GM18499 (cell line): ENCODE data around the gene GNAS-AS1.

ENCODE experiments used
- ATAC-seq: cut with Tn5 transposase; IDR thresholded peaks from one replicate; pipeline ENCODE4 v1.9.1; 2021; ENCODE audit warnings: moderate number of reproducible peaks; ENCODE audit not compliant: insufficient read depth, unreplicated experiment

Gene GNAS-AS1

DNA sequence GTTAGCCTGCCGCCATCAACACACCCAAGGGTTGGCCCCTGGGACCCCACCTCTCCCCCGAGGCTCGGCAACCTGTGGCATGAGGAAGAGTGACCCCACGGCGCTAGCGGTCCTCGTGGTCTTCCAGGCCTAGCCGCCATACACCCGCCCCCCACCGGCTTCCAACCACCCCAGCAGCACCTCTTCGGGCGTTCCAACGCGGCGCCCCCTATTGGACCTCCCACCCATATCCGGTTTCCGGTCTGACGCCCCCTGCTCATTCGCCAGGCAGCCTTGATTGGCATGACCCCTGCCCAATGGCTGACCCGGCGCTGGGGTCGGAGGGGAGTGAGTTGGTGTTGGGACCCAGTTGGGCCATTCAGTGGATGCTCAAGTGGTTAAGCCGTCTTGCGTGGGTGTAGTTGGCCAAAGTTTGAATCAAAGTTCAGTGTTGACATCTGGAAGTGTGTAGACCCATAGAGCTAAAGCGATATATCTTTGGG is at the start of gene GNAS-AS1:
TSS of gene GNAS-AS1 (minus strand) at position 210 of the 482 bp plus-strand sequence.
- peak; percentile 63 for ATAC-seq

DNA sequence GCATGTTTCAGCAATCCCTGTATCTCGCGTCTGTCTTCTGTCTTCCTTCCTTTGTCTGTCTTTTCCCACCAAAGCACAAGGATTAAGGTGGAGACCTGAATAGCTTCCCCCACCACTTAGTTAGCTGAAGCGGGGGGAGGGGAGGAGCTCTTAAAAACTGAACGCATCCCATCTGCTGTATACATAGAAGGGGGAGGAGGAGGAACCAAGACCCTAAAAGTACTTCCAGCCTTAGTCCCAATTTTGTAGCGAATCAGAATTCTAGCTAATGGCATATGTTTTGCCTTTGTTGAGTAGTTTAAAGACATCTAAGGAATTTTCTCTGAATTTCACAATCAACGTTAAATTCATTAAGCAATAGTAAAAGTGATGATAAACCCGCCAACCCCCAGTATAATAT is 49.7 kb upstream of the GNAS-AS1 start:
- ATAC-seq, result no peak

DNA sequence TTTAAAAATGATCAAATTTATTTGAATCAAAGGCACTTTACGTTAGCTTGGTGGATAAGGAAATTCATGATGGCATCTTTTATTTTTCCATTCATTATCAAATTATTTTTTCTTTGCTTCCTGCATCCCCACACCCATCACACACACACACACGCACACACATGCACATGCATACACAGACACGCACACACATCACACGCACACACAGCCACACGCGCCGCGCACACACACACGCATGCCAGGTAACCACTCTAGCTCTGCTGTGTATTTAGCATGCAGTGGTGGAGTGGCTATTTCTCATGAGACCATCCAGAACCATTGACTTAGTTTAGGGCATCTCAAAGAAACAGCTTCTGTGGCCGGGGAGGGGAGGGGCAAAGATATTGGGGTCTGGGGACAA is 48.8 kb upstream of the GNAS-AS1 start:
- ATAC-seq, result no peak

DNA sequence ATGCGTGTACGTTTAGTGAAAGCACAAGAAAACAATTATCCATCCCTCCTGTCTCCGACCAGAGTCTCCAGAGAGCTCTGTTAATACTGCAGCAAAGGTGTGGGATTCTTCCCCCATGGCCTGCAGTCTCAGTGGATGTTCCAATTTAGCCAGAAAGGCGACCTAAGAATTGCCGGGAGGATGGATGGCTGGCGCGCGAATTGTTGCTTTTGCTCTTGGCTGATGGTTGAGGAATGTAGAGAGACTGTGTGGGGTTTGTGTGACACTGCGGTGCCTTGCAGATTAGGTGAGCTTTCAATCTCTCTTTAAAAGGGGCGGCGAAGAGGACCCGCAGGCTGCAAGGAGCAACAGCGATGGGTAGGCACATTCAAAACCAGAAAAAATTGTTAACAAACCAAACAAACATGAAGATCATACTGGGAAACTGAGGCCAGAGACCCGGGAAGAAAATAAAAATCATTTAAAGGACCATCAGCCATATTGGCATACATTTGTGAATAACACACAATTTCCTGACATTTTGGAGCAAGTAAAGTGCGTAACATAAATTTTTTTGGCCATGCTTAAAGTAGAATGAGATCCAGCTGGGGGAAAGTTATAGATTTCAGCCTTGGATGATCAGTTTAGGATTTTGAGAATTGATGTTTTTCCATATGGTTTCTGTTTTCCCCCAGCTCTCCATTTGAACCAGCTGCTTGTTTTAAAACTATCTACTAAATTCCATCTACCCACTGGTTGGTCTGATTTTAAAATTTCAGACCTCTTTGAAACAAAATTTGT is 48.1 kb upstream of the GNAS-AS1 start:
- no peak for ATAC-seq

DNA sequence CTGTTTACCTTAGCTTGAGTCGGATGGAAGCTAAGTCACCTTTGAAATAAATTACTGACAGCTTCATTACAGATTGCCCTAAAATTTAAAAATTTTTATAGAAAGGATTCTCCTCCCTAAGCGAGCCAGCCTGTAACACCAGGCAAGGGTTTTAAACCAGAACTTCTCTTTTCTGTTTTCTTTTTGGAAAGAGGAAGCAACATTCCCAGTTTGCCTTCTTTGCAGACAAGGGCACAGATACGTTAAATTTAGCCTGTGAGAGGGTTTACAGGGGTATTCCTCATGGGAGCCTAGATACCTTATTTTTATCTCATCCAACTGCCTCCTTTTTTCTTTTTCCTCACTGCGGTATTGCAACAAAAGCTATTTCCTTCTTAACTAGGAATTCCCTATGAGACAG is 46.8 kb upstream of the GNAS-AS1 start:
- ATAC-seq, result no peak

DNA sequence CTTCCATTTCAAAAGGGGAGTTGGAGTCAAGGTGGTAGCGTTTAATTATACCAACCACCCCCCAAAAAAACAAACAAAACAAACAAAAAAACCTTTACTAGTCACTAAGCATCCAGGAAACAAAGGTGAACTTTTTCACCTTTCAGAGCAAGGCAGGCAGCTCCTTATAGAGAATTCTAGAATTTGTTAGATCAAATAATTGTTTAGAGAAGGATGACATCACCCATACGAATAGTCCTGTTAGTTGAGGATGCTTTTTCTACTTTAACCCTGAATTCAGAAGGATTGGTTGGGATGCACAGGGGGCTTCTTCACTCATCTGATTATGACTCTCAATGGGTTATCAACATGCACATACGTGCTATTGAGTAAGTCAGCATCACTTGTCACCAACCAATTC is 46.1 kb upstream of the GNAS-AS1 start:
- ATAC-seq, result no peak

DNA sequence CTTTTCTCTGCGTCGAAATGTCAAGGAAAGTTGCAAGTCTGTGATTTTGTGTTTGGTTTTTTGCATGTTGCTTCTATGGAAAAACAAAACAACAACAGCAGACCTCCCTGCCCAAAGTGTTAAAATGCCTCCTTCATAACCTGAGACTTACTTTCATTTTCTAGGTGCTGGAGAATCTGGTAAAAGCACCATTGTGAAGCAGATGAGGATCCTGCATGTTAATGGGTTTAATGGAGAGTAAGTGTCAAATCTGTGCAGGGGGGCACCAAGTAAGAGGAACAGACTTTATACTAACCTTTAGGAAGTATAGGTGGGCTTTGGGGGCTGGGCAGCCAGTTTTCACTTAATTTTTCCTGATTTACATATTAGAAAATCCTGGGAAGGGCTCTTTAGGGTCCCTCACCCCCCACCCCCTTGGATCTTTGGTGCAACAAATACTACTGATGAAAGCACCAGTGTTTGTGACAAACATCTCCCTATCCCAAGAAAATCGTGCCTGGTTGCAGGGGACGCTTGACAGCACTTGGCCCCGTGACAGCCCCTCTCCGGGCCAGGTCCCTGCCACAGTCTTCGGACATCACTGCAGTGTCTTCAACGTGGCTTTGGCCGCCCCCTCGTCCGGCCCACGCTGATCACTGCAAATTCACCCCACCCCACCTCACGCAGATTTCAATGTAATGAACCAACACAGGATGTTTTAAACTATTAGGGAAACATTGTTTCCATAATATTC is 44.9 kb upstream of the GNAS-AS1 start:
- ATAC-seq, result no peak

DNA sequence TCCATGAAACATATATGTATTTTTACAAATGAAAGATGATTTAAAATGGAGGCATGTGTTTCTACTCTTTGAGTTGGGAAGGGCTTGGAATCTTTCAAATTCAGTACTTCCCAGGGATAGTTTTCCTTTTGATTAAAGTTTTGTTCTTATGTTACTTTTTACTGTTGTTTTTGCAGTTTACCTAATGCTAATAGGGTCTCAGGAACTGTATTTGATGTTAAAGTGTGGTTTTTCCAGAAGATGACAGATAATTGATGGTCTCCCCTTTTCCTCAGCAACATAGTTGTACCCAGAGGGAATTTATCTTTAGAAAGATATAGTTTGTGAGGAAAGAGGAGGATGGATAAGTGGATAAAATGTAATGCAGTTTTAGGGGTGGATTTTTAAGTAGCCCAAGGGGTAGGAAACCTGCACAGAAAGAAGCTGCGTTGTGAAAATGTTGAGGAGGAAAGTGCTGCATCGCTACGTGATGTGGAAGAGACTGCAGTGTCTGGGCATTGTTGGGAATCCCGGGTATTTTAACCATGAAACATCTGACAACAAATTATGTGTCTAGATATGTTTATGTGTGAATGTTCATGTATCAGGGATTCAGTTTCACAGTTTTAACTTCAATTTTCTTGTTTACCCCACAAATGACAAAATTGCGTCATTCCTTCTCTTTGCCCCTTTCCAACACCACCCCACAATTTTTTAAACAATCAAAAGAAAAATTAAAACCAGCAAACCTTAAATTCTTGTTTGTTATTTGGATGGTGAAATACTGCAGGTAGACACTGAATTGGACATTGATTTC is 44.1 kb upstream of the GNAS-AS1 start:
- ATAC-seq, result no peak

DNA sequence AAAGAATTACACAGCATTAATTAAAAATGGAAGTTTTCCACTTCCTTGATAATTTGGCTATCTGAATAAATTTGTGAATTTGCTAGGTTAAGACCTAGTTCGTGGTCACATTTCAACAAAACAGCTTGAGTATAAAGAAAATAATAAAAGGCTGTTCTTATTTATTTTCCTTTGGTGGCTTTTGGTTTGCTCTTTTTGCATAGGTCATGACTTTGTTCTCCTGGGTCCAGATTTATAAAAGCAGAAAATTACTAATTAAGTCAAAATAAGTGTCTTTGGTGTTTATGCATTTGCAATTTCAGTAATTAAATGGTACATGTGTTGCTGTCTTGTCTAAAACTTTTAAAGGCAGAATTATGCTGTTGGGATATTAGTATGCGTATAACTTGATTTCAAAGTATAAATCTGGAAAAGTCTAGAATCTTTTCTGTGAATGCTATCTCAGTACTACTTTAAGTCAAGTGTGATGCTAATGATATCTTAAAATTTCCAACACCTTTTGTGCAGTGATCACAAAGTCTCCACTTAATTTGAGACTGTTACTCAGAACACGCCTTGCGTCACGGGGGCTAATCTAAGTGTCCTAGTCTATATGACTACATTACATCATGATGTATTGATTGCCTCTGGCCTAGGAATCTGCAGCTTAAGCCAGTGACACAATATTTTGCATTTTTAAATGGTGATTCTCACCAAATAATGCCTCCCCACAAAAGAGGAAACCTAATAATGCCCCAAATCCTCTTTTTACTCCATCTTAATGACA is 42.8 kb upstream of the GNAS-AS1 start:
- no peak for ATAC-seq

DNA sequence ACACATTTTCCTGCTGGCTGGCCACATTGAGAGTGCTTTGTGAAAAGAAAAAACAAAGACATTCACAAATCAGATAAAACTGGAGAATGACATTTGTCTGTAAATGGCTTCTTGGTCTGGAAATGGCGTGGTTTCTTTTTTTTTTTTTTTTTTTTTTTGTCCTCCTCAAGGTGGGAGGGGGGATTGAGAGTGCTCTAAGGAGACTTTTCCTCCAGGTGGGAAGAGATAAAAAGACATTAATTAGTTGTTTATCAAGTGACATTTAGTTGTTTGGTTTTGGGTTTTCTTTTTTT is 42.2 kb upstream of the GNAS-AS1 start:
- no peak for ATAC-seq

DNA sequence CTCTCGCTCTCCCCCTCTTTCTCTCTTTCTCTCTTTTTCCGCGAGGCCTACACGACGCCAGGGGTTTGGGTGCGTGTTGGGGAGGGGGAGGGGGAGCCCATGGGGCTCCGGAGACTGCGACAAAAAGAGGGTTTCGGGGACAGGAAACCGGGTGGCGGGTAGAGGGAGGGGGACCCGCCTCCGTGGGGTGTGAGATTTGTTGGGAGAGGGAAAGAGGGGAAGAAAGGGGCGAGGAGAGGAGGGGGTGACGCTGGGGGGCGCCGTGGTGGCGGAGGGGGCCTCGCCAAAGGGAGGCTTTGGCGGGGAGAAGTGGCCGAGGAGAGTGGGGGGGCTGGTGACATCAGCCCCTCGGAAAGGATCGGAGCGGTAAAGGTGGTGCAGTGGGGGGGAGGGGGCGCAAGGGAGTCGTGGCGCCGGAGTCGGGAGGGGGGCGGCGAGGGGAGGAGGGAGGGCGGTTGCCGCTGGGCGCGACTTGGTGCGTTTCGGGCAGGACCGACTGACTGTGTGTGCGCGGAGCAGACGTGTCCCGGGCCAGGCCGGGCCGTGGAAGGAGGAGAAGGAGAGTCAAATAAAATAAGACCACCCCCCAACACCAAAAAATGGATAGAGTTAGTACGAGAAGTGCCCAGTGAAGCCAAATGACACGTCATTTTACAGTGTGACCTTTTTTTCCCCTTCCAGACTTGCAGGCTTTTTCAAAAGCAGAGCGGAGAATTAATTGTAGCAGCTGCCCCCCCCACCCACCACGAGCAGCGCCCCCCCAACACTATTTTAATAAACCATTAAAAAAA is 41.6 kb upstream of the GNAS-AS1 start:
- no peak for ATAC-seq

DNA sequence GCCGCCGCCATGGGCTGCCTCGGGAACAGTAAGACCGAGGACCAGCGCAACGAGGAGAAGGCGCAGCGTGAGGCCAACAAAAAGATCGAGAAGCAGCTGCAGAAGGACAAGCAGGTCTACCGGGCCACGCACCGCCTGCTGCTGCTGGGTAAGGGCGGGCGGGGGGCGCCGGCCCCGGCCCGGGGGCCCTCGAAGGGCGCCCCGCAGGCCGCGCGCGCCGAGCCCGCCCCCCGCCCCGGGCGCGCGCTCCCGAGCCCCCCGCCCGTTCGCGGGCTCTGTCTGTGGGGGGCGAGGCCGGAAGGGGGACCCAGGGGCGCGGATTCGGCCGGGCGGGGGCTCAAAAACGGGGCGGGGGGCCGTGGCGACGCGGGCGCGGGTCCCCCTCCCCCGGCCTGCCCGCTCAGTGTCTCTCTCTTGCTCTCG is 41.0 kb upstream of the GNAS-AS1 start:
- no peak for ATAC-seq

DNA sequence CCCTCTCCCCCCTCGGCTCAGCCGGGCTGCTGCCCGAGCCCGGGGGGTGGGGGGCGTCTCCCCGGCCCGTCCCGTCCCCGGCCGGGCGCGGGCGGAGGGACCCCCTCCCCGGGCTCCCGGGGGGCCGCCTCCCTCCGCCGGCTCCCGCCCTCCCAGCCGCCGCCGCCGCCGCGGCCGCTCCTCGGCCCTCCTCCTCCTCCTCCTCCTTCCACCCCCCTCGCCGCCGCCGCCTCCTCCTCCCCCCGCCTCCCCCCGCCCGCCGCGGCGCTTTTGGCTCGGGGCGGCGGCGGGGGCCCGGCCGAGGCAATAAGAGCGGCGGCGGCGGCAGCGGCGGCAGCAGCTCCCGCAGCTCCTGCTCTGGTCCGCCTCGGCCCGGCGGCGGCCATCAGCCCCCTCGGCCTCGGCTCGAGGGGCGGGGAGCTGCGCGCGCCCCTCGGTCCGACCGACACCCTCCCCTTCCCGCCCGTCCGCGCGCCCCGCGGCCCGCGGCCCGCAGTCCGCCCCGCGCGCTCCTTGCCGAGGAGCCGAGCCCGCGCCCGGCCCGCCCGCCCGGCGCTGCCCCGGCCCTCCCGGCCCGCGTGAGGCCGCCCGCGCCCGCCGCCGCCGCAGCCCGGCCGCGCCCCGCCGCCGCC is 40.5 kb upstream of the GNAS-AS1 start:
- ATAC-seq, result no peak

DNA sequence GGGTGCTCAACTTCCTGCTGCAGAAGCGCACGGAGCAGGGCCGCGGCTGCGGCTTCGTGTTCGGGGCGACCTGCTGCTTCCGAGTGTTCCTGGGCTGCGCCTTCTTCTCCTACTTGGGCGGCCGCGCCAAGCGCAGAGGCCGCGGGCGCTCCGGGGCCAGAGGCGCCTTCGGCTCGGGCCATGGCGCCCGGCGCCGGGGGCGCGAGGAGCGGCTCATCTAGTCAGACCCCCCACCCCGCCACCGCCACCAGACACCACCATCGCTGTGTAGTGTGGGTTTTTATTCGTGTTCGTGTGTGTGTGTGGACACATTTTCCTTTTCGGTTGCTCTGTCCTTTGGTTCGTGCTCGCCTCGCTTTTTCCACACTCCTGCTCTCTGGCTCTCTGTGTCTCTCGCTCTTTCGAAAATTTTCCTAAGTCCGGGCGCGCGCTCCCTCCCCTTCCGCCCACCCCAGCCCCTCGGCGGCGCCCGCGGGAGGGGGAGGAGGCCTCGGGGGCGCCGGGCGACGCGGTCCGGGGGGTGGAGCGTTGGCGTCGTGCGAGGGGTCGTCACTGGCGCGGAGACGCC is 39.9 kb upstream of the GNAS-AS1 start:
- ATAC-seq, result no peak

DNA sequence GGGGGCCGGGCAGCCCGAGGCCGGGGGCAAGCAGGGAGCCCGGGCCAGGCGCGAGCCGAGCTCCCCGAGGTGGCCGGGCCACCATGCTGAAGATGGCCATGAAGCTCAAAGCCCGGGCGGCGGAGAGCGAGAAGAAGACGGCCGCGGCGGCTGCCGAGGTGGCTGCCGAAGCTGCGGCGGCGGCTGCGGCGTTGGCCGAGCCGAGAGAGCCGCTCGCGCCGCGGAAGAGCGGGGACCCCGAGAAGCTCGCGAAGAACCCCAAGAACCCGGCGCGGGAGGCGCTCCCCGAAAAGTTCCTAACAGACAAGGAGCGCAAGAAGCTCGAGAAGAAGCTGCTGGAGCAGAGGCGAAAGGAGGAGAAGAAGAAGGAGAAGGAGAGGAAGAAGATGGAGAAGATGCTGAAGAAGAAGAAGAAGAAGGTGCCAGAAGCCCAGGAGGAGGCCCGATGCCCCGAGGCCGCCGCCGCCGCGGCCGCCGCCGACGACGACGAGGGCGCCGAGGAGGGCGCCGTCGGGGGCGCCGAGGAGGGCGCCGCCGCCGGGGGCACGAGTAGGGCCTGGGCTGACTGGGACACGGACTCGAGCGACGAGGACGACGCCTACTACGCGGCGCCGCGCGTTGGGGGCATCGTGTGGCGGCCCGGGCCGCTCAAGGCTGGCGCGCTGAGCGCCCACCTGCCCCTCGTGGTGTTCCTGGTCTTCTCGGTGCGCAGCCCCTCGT is 39.3 kb upstream of the GNAS-AS1 start:
- ATAC-seq, result no peak

DNA sequence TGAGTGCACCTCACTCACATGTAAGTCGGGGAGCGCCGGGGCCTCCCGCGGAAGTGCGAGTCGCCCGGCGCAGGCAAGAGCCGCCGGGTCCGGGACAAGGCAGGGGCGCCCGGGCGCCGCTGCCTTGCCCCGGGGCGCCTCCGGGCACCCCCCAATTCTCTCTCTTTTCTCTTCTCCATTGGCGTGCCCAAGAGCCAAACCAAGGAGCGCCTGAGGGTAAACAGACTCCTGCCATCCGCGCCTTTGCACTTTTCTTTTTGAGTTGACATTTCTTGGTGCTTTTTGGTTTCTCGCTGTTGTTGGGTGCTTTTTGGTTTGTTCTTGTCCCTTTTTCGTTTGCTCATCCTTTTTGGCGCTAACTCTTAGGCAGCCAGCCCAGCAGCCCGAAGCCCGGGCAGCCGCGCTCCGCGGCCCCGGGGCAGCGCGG is 38.6 kb upstream of the GNAS-AS1 start:
- no peak for ATAC-seq

DNA sequence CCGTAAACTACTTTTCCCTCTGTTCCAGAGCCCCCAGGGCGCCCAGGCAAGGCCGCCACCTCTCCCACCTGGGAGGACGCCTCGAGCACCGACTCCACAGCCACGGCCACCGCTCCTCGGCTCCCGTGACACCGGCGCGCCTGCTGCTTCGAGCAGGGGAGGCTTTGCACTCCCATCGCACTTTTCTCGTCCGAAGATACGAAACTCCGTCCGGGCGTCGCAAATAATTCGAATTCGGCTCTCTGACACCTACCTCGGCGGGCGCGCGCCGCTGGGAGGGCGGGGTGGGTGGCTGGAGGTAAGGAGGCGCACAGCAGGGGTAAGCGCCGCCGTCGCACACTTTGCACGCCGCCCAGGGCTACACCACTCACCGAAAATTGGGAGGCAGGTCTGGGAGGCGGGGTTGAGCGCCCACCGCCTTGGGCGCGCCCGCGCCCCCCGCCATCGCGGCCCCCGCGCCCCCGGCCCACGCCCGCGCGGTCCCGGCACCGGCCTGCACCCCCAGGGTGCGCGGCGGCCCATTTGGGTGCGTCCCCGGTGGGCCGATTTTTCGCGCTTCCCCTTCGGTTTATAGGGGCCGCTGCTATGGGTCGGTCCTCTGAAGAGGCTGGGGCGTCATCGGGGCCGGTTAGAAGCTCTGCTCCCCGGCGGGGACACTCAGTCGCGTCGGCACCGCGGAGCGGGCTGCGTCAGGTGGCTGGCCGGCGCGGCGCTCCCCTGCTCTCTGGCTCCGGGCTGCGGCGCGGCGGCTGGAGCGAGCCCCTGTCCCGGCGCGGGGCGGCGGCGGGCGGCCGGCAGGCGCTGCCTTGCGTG is 38.0 kb upstream of the GNAS-AS1 start:
- ATAC-seq, result peak; percentile 37
